ENCODE results near the gene SEPTIN8.

DNA sequence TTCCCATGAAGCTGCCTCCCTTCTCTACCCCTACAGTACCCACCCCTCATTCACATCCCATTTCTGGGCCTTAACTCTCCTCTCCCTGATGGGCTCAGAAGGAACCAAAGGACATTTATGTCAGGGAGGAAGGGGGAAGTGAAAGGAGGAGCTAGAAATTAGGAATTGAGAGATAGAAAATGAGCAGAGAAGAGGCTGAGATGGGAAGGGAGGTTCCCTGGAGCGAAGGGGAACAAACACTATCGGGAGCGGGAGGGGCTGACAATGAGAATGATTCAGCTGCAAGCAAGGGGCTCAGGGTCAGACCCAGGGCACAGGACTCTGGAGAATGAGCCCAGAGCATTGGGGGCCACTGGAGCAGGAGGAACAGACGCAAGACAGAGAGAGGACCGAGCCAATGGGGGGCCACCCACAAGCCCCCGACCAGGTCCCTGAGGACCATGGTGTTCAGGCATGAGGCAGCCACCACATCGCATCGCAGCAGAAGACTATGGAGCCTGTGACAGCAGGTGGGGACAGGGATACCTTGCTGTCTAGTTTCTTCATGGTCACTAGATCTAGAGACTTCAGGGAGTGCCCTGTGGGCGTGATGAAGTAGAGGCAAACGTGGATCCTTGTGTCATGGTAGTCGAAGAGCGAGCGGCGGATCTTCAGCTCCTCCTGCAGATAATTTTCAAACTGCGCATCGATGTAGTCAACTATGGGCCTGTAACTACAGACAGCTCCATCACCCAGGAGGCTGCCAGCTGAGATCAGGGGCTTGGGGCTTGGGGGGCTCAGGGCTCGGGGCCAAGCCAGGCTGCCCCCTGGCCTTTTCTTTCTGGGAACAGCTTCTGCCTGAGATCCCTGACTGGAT is 13.6 kb downstream of the SEPTIN8 start:
- TF ChIP-seq, protein P1, sequence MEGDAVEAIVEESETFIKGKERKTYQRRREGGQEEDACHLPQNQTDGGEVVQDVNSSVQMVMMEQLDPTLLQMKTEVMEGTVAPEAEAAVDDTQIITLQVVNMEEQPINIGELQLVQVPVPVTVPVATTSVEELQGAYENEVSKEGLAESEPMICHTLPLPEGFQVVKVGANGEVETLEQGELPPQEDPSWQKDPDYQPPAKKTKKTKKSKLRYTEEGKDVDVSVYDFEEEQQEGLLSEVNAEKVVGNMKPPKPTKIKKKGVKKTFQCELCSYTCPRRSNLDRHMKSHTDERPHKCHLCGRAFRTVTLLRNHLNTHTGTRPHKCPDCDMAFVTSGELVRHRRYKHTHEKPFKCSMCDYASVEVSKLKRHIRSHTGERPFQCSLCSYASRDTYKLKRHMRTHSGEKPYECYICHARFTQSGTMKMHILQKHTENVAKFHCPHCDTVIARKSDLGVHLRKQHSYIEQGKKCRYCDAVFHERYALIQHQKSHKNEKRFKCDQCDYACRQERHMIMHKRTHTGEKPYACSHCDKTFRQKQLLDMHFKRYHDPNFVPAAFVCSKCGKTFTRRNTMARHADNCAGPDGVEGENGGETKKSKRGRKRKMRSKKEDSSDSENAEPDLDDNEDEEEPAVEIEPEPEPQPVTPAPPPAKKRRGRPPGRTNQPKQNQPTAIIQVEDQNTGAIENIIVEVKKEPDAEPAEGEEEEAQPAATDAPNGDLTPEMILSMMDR (IDR thresholded peaks at IDR 0.05; ENCODE audit: borderline replicate concordance, extremely low read depth, low read length, poor library complexity, severe bottlenecking): no peak
- no peak for TF ChIP-seq EZH2 (IDR thresholded peaks at IDR 0.05; ENCODE audit: borderline replicate concordance, low read depth, low read length, severe bottlenecking)
